Activated CD8-positive, alpha-beta memory T cell treated with anti-CD3 and anti-CD28 coated beads for 36 hours (primary cell): Measurements from ENCODE around the gene GALM. TPM values are rescaled to one million over a fixed set of nuclear protein-coding genes. Genes with fewer than 3 reads are reported as not detected.
"Not testable (repeated sequence)": the region's sequence is repeated elsewhere in the genome, so short reads cannot be mapped to it uniquely, and the experiment has no call there.

ENCODE experiments used
- CTCF ChIA-PET: fragments of 350-600 bp; sonication (Branson Sonifier 250); formaldehyde crosslinking; loops from one replicate; lab custom pipeline; 2021; ENCODE audit warnings: antibody characterized with exemption; lab: Charles Lee
- POLR2A ChIA-PET: fragments of 350-600 bp; sonication (Branson Sonifier 250); formaldehyde crosslinking; loops from one replicate; lab custom pipeline; 2021; ENCODE audit warnings: antibody characterized with exemption; lab: Charles Lee
- total RNA-seq, 2 experiments: library from RNA; stranded (reverse); gene quantifications; one replicate each; pipeline ENCODE4 v1.2.3, GENCODE V29; 2021

The GALM gene
- 10 to 100 TPM; 94.9 to 96.9 TPM for total RNA-seq

DNA sequence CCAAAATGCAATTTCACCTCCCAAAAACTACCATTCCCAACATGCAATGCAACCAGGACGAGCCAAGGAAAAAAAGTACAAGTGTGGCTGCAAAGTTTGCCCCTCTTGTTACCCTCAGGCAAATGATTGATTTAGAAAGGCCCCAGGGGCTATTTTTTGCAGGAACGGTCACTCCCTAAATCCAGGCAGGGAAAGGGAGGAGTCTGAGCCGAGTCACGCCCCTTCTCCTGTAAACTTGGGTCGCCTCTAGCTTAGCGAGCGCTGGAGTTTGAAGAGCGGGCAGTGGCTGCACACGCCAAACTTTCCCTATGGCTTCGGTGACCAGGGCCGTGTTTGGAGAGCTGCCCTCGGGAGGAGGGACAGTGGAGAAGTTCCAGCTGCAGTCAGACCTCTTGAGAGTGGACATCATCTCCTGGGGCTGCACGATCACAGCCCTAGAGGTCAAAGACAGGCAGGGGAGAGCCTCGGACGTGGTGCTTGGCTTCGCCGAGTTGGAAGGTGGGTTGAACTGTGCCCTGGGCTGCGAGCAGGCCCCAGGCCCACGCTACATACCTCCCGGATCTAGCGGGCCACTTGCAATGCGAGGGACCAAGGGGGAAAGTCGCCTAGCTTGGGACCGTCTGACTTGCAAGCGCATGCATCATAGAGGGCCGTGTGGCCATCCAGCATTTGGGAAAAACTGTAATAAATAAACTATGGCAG is at the start of gene GALM:
Gene GALM, plus strand, starts transcription at position 261 of the 702 bp plus-strand sequence. Its CDS starts 48 bp downstream, at position 309.
- POLR2A ChIA-PET = interaction anchor here (0.7 to 5.7 kb wide), 13 partner anchors 11 to 1341 kb away, joined by 3 to 90 read pairs (median 7); partner anchors contain the start of genes HNRNPLL, PRKD3 and SRSF7
- CTCF ChIA-PET = interaction anchor here (0.8 to 3.2 kb wide), 13 partner anchors 11 to 85 kb away, joined by 3 to 33 read pairs (median 3); partner anchors contain the start of genes HNRNPLL and SRSF7

DNA sequence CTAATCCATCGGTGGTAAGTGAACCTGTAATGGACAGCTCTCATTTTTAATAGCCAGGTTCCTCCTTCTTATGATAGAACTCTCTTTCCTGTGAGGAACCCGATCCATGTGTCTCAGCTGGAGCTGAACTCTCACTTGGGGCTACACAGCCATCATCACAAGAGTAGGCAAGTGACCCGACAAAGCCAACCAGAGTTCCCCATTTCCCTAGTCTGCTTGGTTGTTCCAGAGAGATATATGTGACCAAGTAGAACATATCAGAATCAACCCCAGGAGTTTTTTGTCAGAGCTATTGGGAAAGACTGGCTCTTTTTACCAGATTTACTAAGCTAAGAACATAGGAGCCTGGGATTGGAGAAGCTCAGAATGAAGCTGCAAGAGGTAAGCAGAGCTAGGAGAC is 48.6 kb upstream of the GALM start:
- CTCF ChIA-PET = no interaction called here
- POLR2A ChIA-PET = no interaction called here

DNA sequence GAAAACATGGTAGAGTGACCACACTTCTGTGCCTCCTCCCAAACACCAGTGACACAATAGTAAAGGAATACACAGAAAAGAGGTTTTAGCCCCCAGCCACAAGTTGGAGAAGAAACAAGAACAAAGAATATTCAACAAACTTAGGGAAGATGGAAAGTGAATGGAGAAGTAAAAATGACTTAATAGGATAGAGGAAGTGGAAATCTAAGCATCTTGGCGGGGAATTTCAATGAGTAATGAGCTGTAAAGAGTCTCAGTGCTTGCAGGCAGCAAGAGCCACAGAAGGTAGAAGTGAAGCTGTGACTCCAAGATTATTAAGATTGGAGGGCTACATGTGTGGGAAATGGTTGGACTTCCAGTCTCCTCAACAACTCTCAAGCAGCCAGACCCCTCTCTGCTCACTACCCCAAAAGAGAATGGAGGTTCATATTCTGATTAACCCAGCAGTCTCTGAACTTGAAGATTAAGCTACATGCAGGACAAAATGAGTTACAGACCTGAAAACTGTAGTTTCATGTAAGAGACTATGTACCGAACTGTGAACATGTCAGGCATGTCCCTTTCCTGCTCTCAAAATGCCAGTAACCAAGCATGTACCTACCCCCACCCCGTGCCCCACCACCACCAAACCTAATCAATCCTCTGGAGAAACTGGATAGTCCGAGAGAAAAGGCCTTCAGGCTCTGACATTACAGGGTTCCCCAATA is 46.3 kb upstream of the GALM start:
- ChIA-PET POLR2A (no interaction called here), CTCF (interaction anchor here (0.9 kb wide), 1 partner anchor 34 kb away, joined by 3 read pairs; no protein-coding TSS in a partner anchor)

DNA sequence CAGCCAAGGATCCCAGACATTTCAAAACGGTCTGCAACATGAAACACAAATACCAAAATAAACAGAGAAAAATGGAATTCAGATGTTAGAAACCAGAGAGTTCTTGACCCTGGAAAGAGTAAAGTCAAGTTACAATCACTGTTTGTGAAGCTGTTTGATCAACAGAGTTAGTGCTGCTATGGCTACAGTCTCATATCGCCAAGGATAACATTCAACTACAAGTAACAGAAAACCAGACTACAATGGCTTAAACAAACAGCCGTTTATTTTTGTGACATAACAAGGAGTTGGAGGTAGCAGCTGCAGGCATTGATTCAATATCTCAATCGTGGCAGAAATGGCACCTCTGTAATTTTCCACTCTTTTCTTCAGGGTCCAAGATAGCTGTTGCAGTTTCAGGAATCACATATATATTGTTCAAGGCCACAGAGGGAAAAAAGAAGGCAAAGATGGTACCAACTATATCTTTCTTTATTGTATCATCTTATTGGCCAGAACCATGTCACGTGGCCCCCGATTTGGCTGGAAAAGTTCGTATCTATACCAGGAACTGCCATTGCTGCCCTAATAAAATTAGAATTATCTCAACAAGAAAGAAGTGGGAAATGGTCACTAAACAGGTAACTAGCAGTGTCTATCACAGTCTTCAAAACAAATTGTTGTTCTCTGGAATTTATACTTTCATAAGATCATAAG is 45.5 kb upstream of the GALM start:
- CTCF ChIA-PET = interaction anchor here (0.9 kb wide), 1 partner anchor 33 kb away, joined by 3 read pairs; no protein-coding TSS in a partner anchor
- POLR2A ChIA-PET = no interaction called here

DNA sequence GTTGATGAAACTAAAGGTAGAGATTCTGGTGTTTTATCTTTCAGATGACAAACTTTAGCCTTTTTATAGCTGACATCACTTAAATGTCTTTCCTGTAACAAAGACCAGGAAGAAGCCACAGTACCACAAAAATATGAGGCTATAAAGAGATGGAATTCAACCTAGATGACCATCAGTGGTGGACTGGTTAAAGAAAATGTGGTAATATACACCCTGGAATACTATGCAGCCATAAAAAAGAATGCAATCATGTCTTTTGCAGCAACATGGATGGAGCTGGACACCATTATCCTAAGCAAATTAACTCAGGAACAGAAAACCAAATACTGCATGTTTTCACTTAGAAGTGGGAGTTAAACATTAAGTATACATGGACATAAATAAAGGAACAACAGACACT is 44.9 kb upstream of the GALM start:
- POLR2A ChIA-PET = no interaction called here

DNA sequence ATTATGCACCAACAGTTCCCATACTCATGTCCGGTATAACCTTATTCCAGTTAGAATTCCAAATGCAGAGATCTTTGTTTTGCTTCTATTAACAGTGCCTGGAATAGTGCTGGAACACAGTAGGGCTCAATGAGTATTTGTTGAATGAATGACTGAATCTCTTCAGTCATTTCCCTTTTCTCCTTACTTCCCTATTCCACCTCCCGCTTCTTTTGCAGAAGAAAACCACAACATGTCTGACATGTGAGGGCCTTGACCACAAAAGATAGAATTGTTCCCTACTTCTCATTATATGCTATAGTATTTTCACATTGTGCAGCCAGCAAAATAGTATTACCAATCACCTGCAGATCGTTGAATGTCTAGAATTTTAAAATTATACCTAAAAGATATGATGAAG is 43.7 kb upstream of the GALM start:
- CTCF ChIA-PET = no interaction called here
- POLR2A ChIA-PET = no interaction called here

More for the DNA sequence above, 44.9 kb upstream of the GALM start:
- CTCF ChIA-PET = no interaction called here

DNA sequence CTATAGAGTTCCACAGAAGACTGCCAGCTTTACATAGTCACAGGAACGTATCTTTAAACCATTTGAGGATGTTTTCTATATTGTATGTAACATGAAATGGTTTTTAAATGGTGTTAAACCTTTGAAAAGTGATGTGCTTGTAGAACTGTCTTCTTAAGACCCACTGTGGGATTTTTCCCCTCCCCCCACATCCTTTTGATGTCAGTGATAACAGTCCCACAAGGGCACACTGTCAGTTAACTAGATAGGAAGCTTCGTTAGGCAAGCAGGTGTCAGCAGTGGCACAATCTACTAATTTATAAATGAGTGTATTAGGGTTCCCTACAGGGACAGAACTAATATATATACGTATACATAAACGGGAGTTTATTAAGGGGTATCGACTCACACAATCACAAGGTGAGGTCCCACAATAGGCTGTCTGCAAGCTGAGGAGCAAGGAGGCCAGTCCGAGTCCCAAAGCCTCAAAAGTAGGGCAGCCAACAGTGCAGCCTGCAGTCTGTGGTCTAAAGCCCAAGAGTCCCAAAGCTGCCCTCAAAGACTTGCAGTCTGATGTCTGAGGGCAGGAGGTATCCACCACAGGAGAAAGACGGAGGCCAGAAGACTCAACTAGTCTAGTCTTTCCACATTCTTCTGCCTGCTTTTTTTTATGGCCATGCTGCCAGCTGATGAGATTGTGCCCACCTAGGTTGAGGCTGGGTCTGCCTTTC is 39.4 kb upstream of the GALM start:
- POLR2A ChIA-PET = no interaction called here
- CTCF ChIA-PET = interaction anchor here (1.1 to 1.7 kb wide), 3 partner anchors 14 to 23 kb away, joined by 4 to 5 read pairs (median 4); no protein-coding TSS in a partner anchor

DNA sequence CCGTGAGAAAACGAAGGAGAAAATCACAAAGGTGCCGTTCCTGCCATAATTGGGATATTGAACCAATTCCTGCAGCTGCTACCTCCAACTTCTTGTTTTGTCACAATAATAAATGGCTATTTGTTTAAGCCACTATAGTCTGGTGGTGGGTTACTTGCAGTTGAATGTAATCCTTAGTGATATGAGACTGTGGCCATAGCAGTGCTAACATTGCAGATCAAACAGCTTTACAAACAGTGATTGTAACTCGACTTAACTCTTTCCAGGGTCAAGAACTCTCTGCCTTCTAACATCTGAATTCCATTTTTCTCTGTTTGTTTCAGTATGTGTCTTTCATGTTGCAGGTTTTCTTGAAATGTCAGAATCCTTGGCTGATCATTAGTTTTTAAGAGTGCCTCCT is 38.5 kb upstream of the GALM start:
- CTCF ChIA-PET = interaction anchor here (1.6 kb wide), 1 partner anchor 21 kb away, joined by 5 read pairs; no protein-coding TSS in a partner anchor
- POLR2A ChIA-PET = no interaction called here

DNA sequence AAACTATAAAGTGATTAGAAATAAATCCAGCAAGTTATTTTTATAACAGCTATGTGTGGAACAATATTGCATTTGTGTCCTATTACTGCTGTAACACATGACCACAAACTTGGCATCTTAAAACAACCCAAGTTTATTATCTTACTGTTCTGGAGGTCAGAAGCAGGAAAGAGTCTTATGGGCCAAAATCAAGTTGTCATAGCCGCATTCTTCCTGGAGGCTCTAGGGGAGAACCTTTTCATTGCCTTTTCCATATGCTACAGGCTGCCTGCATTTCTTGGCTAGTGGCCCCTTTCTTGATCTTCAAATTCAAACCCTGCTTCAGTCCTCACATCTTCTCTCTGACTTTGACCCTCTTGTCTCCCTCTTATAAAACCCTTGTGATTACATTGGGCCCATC is 36.2 kb upstream of the GALM start:
- ChIA-PET CTCF (no interaction called here), POLR2A (interaction anchor here (0.6 kb wide), 1 partner anchor 24 kb away, joined by 5 read pairs; no protein-coding TSS in a partner anchor)

DNA sequence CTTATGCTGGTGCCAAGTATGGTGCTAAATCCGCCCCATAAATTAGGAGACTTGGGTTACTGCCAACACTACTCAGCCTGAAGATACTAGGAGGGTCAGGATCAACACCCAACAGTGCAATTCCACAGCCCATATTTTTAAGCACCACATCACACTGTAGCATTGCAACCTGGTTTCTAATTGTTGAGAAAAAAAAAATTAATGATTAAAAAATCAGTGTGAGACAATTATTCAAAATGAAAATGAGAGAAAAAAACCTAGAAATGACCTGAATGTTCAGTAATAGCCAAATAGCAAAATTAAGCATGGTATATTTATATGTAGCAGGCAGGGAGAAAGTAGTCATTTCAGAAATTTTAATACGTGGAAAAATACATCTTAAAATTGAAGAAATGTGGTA is 33.9 kb upstream of the GALM start:
- POLR2A ChIA-PET = no interaction called here

DNA sequence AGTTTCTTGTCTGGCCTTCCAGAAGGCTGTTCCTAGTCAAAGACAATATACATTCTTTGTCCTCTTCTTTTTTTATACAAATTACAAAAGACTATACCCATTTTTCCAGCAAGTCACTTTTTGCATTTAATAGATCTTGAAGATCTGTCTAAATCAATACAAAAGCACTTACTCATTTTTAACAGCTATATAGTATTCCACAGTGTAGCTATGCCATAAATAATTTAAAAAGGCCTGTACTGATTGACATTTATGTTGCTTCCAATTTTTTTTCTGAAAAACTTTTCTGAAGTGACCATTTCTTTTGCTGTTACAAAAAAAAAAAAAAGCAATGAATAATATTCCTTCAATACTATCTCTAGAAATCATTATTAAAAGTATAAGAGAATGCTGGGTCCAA is 32.9 kb upstream of the GALM start:
- ChIA-PET CTCF (interaction anchor here (1.0 to 1.1 kb wide), 2 partner anchors 14 to 103 kb away, joined by 4 to 7 read pairs; no protein-coding TSS in a partner anchor), POLR2A (no interaction called here)

More for the DNA sequence above, 33.9 kb upstream of the GALM start:
- CTCF ChIA-PET = interaction anchor here (1.0 kb wide), 1 partner anchor 15 kb away, joined by 4 read pairs; no protein-coding TSS in a partner anchor

DNA sequence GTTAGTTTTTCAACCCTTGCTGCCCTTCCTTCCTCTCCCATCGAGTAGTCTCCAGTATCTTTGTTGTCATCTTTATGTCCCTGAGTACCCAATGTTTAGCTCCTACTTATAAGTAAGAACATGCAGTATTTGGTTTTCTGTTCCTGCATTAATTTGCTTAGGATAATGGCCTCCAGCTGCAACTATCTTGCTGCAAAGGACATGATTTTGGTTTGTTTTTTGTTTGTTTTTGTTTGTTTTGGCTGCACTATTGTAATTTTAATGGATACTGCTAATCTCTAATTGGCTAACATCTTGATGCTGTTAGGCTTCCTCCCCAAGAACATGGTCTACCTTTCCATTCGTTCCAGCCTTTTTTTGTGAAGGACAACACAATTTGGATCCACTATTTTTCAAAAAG is 32.0 kb upstream of the GALM start:
- CTCF ChIA-PET = no interaction called here

DNA sequence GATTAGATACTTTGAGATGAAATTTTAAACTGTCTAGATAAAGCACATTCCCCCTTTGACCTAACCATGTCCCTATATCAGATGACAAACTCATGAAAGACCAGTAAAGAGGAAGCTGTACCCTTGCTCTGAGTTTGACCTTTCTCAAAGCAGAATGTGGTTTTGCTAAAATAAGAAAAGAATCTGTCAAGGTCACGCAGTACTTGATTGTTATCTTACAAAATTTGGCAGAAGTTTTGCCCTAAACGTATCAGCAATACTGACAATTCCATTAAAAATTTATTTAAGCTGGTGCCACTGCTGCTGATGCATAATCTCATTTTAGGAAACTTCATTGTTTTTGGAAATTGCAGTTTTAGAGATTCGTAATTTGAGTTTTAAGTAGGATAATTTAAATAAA is 31.2 kb upstream of the GALM start:
- ChIA-PET CTCF (no interaction called here), POLR2A (no interaction called here)

More for the DNA sequence above, 32.0 kb upstream of the GALM start:
- POLR2A ChIA-PET = no interaction called here

DNA sequence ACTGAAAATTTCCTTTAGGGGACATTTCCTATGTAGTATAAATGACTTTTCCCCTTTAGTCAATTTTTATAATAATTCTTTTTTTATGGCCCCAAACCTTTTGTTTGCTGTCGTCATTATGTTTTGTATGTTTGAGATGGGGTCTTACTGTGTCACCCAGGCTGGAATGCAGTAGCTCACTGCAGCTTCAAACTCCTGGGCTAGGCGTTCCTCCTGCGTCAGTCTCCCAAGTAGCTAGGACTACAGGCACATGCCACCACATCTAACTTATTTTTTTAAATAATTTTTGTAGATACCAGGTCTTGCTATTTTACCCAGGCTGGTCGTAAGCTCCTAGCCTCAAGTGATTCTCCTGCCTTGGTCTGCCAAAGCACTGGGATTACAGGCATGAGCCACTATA is 30.8 kb upstream of the GALM start:
- POLR2A ChIA-PET = no interaction called here
- CTCF ChIA-PET = no interaction called here

DNA sequence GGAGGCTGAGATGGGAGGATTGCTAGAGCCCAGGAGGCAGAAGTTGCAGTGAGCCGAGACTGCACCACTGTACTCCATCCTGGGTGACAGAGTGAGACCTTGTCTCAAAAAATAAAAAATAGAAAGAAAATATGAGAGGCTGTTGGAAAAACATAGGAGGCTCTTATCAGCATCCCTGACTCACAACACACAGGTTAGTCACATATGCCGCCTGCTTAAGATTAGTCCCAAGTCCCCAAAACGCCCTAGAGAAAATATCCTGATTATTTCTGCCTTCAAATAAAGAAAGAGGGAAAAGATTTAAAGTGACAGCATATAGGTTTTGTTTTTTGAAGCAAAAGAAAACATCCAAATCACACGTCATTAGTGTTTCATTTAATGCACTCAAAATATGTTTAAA is 29.8 kb upstream of the GALM start:
- ChIA-PET POLR2A (no interaction called here), CTCF (interaction anchor here (0.7 kb wide), 1 partner anchor 105 kb away, joined by 3 read pairs; no protein-coding TSS in a partner anchor)

DNA sequence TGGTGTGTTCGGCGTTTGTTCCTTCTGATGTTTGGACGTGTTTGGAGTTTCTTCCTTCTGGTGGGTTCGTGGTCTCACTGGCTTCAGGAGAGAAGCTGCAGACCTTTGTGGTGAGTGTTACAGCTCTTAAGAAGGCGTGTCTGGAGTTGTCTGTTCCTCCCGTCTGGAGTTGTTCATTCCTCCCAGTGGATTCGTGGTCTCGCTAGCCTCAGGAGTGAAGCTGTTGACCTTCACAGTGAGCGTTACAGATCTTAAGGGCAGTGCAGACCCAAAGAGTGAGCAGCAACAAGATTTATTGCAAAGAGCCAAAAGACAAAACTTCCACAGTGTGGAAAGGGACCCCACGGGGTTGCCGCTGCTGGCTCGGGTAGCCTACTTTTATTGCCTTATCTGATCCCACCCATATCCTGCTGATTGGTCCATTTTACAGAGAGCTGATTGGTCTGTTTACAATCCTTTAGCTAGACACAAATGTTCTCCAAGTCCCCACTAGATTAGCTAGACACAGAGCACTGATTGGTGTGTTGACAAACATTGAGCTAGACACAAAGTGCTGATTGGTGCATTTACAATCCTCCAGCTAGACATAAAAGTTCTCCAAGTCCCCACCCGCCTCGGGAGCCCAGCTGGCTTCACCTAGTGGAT is 23.4 kb upstream of the GALM start:
- POLR2A ChIA-PET = interaction anchor here (0.6 kb wide), 1 partner anchor 101 kb away, joined by 3 read pairs; no protein-coding TSS in a partner anchor
- CTCF ChIA-PET = not testable (repeated sequence)

DNA sequence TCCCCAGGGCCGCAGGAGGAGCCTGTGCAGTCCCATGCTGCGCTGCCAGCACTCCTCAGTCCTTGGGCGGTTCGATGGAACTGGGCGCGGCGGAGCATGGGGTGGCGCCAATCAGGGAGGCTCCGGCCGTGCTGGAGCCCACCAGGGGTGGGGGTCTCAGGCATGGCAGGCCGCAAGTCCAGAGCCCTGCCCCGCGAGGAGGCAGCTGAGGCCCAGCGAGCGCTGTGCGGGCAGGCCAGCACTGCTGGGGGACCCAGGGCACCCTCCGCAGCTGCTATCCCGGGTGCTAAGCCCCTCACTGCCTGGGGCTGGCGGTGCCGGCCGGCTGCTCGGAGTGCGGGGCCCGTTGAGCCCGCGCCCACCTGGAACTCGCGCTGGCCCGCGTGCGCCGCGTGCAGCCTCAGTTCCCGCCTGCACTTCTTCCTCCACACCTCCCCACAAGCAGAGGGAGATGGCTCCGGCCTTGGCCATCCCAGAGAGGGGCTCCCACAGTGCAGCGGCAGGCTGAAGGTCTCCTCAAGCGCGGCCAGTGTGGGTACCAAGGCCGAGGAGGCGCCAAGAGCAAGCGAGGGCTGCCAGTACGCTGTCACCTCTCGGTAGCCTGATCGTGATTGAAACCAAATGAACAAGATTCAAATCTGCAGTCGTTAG is 22.8 kb upstream of the GALM start:
- CTCF ChIA-PET = no interaction called here
- POLR2A ChIA-PET = interaction anchor here (0.6 to 1.0 kb wide), 2 partner anchors 10 to 101 kb away, joined by 3 read pairs; no protein-coding TSS in a partner anchor
